ENCODE measurements around the gene ST7. TPM values are rescaled to one million over a fixed set of nuclear protein-coding genes. Genes with fewer than 3 reads are reported as not detected.

The ST7 gene
- total RNA-seq, 1 experiment from 2014 or later = 12.9 TPM

GRCh38 chr7:117005449-117005848 is 52.1 kb downstream of the ST7 start:
- no peak overlapping the region for H2BK15ac ChIP-seq (ENCODE audit: low read depth, low read length)
- no peaks in the 10 kb centered on the region for H3K9me3 ChIP-seq (ENCODE audit: control insufficient read depth, low read depth, low read length)
- no peaks in the 10 kb centered on the region for H4K20me1 ChIP-seq (ENCODE audit: control insufficient read depth, insufficient read depth, insufficient read length)
- no peak overlapping the region for H3K56ac ChIP-seq (ENCODE audit: insufficient read length, low read depth, low read length)
- H3K23me2 ChIP-seq (ENCODE audit: insufficient read length, low read depth, low read length, poor library complexity, severe bottlenecking) = no peaks in the 10 kb centered on the region
- H2AFZ ChIP-seq (ENCODE audit: low read length) = no peak overlapping the region
- H3K79me1 ChIP-seq (ENCODE audit: insufficient read depth, low read depth, low read length, poor library complexity, severe bottlenecking) = no peaks in the 10 kb centered on the region
- no peak overlapping the region for H3K4ac ChIP-seq (ENCODE audit: low read depth, low read length)
- H3K79me2 ChIP-seq (ENCODE audit: insufficient read depth, low read length) = no peaks in the 10 kb centered on the region; the same call in 1 of the 2 replicates
- Mint-ChIP-seq H3K9me3 (no peaks in the 10 kb centered on the region), H3K27me3 (ENCODE audit: low read depth) (no peaks in the 10 kb centered on the region), H3K36me3 (ENCODE audit: insufficient read depth in 1 of 3, low read depth in 3 of 3) (no peaks in the 10 kb centered on the region), H3K4me3 (no peak overlapping the region), H3K27ac (no peak overlapping the region), H3K4me1 (peaks cover 7 to 15% of the 10 kb centered on the region in 2 experiments)
- H4K91ac ChIP-seq (ENCODE audit: insufficient read length, low read depth, low read length) = no peak overlapping the region
- no peak overlapping the region for H2BK12ac ChIP-seq (ENCODE audit: insufficient read length, low read depth, low read length)
- no peak overlapping the region for H2BK120ac ChIP-seq (ENCODE audit: low read depth, low read length, poor library complexity, severe bottlenecking)
- WGBS (ENCODE audit: extremely low coverage, insufficient read length, low lambda C conversion rate) = no CpG with 5 or more reads among the region's 2 CpGs
- H3K27ac ChIP-seq (ENCODE audit: insufficient read length, low read depth, low read length) = no peak overlapping the region
- H3K14ac ChIP-seq (ENCODE audit: insufficient read depth, low read length) = no peak overlapping the region
- DNase-seq = no peak
- no peak overlapping the region for H4K5ac ChIP-seq (ENCODE audit: insufficient read length, low read depth, low read length)
- H3K9ac ChIP-seq (ENCODE audit: extremely low read depth, insufficient read length, low read length) = no peak overlapping the region
- no peak overlapping the region for H3K18ac ChIP-seq (ENCODE audit: insufficient read length, low read depth, low read length)
- H3K23ac ChIP-seq (ENCODE audit: insufficient read length, low read depth, low read length) = no peak overlapping the region
- no peak overlapping the region for H4K8ac ChIP-seq (replicated peaks; ENCODE audit: insufficient read length, low read depth, low read length)
- TF ChIP-seq, protein P1, sequence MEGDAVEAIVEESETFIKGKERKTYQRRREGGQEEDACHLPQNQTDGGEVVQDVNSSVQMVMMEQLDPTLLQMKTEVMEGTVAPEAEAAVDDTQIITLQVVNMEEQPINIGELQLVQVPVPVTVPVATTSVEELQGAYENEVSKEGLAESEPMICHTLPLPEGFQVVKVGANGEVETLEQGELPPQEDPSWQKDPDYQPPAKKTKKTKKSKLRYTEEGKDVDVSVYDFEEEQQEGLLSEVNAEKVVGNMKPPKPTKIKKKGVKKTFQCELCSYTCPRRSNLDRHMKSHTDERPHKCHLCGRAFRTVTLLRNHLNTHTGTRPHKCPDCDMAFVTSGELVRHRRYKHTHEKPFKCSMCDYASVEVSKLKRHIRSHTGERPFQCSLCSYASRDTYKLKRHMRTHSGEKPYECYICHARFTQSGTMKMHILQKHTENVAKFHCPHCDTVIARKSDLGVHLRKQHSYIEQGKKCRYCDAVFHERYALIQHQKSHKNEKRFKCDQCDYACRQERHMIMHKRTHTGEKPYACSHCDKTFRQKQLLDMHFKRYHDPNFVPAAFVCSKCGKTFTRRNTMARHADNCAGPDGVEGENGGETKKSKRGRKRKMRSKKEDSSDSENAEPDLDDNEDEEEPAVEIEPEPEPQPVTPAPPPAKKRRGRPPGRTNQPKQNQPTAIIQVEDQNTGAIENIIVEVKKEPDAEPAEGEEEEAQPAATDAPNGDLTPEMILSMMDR (conservative IDR thresholded peaks at IDR 0.05) = no peak
- no peak overlapping the region for H3T11ph ChIP-seq (ENCODE audit: low read length)
- no peak overlapping the region for H2AK5ac ChIP-seq (ENCODE audit: insufficient read length, low read length)
- no peak overlapping the region for H3K4me2 ChIP-seq (ENCODE audit: insufficient read depth, insufficient read length, low read length)
- H2BK5ac ChIP-seq (ENCODE audit: insufficient read length, low read length) = no peak overlapping the region
- no peaks in the 10 kb centered on the region for H3K27me3 ChIP-seq (ENCODE audit: insufficient read depth, low read length)
- H2BK20ac ChIP-seq (ENCODE audit: low read depth, low read length, poor library complexity, severe bottlenecking) = no peak overlapping the region
- H3K4me1 ChIP-seq (ENCODE audit: insufficient read depth, low read length) = no peaks in the 10 kb centered on the region; the same call in none of the 2 replicates
